GM13977 (cell line): ENCODE results near the gene KDSR.
A peak's percentile ranks its signal among the peaks of the same experiment; 100 is the strongest.

ENCODE experiments used
- DNase-seq: peaks from one replicate; pipeline ENCODE4 v3.0.0; 2012; ENCODE audit warnings: low spot score
- CTCF ChIP-seq: IDR thresholded peaks from 2 replicates; pipeline ENCODE4 v1.5.1; 2012; ENCODE audit warnings: mild to moderate bottlenecking, control low read depth; ENCODE audit not compliant: insufficient read depth; ENCODE audit errors: extremely low read depth, missing control alignments
- in situ Hi-C: fragments of 300-500 bp; cut with MboI; formaldehyde crosslinking; loops from one replicate; pipeline ENCODE4 v1.12.0; 2022; ENCODE audit warnings: low sequenced_read_pairs, low pct_unique_long_range_greater_than_20kb, mixed read lengths, inconsistent platforms; ENCODE audit not compliant: unreplicated experiment

The KDSR gene

DNA sequence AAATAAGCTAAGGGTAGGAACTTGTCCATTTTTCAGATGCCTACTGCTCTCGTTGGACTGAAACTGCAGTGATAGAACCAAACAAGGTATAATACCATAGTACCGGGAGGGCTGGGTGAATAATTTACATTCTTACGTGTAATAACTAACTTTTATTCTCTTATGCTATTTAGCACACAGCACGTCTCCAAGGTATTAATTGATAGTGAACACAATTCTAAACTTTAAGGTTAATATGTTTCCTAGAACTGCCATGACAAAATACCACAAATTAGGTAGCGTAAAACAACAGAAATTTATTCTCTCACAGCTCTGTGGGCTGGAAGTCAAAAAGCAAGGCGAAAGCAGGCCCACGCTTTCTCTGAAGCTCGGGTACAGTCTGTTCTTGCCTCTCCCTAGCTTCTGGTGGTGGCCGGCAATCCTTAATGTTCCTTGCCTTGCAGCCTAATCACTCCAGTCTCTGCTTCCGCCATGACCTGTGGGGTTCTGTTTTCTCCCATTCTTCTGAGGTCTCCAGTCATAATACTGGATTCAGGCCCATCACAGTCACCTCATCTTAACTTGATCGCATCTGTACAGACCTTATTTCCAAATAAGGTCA is 41.8 kb downstream of the KDSR start:
- TF ChIP-seq CTCF, result no peak
- no peak for DNase-seq
- in situ Hi-C loops, result loop anchor here (5.0 kb wide), 1 partner anchor 308 kb away; no protein-coding TSS in a partner anchor

DNA sequence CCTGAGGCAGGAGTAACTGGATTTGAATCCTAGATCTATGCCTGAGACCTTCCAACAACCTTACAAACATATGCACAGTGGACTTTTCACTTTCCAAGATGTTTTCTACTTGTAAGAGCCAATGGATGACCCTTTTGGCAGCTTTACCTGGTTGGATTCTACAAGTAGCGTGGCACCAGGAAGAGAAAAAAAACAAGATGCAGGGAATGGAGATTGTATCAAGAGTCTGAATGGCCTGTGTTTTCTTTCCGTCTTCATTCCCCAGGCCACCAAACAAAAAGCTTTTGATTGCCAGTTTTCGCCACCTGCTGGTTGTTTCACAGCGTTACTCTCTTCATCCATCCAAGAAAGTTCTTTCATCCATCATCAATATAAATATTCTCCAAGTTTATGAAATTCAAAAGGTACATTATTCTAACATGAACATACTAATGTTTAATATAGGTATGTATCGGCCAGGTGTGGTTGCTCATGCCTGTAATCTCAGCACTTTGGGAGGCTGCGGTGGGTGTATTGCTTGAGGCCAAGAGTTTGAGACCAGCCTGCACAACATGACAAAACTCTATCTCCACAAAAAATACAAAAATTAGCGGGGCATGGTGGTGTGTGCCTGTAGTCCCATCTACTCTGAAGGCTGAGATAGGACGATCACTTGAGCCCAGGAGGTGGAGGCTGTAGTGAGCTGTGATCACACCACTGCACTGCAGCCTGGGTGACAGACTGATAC is 43.9 kb downstream of the KDSR start:
- in situ Hi-C loops, result no loop called here
- DNase-seq, result peak; percentile 68
- TF ChIP-seq CTCF, result peak; percentile 78

- in situ Hi-C loops, result no loop called here
- no peak for DNase-seq
- no peak for TF ChIP-seq CTCF
These were observed 44.8 kb downstream of the KDSR start for GRCh38 chr18:63322206-63322605.

DNA sequence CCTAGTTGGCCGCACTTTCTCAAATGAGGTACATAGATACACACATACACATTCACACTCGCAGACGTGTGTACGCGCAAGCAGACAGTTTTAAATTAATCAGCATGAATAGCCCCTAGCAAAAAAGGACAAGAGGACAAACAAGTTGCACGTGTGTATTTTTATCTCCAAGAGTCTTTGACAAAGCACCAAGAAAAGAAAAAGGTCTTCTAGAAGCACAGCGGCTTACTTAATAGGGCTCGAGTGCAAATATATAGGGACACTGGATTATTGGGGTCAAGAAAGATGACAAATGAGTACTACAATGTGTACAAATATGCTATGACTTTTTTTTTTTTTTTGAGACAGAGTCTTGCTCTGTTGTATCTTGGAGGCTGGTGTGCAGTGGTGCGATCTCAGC is 45.7 kb downstream of the KDSR start:
- no peak for TF ChIP-seq CTCF

DNA sequence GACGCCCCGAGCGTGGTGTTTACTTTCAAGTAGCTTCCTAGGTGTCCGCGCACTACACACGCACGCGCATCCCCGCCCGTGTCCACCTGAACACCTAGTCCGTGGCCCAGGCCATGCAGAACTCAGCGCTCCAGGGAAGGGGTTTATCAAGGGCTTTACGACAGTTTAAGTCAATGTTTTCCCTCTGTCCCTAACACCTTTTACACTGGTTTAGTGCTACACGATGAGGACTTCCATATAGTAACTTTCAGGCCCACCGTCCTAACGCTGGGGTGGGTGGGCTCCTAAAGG is 46.1 kb downstream of the KDSR start:
- DNase-seq, result no peak
- in situ Hi-C loops, result no loop called here

More for the DNA sequence above, 45.7 kb downstream of the KDSR start:
- in situ Hi-C loops, result no loop called here
- DNase-seq, result no peak

More for the DNA sequence above, 46.1 kb downstream of the KDSR start:
- no peak for TF ChIP-seq CTCF
